Measurements from ENCODE around the gene PSAP.

PSAP gene

GRCh38 chr10:71778071-71778825 lies 72.8 kb downstream of the PSAP start:
- no peak for DNase-seq
- TF ChIP-seq POLR2A (IDR thresholded peaks at IDR 0.05; ENCODE audit: low read length): no peak
- TF ChIP-seq GATA1 (IDR thresholded peaks at IDR 0.05; ENCODE audit: low read depth, low read length): no peak

DNA sequence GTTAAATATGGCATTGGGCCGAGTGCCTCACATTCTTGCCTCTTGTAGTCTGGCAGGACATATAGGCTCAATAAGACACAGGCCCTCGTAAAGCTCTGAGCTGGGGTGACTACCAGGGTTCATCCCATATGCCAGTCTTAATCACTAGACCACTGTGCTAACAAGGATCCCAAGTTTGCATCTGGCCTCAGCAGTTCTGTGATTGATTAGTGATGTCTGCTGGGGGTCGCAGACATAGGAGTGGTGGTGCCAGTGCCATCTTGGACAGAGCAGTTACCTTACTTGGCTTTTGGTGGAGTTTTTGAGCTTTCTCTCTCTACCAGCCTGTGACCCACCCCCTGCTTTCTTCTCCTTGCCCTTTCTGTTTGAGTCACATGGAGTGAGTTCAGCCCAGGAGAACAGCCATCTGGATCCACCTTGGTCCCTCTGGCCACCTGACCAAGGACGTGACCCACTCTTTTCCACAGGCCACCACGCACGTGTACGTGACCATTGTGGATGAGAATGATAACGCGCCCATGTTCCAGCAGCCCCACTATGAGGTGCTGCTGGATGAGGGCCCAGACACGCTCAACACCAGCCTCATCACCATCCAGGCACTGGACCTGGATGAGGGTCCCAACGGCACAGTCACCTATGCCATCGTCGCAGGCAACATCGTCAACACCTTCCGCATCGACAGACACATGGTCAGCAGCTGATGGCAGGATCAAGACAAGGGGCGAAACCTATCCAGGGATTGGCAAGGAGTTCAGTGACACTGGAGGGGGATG lies 73.7 kb downstream of the PSAP start:
- DNase-seq: peak; percentile 12 to 36
- no peak for TF ChIP-seq POLR2A (IDR thresholded peaks at IDR 0.05; ENCODE audit: low read length)
- TF ChIP-seq GATA1 (IDR thresholded peaks at IDR 0.05; ENCODE audit: low read depth, low read length): no peak

GRCh38 chr10:71776481-71776925 lies 74.5 kb downstream of the PSAP start:
- DNase-seq: no peak

DNA sequence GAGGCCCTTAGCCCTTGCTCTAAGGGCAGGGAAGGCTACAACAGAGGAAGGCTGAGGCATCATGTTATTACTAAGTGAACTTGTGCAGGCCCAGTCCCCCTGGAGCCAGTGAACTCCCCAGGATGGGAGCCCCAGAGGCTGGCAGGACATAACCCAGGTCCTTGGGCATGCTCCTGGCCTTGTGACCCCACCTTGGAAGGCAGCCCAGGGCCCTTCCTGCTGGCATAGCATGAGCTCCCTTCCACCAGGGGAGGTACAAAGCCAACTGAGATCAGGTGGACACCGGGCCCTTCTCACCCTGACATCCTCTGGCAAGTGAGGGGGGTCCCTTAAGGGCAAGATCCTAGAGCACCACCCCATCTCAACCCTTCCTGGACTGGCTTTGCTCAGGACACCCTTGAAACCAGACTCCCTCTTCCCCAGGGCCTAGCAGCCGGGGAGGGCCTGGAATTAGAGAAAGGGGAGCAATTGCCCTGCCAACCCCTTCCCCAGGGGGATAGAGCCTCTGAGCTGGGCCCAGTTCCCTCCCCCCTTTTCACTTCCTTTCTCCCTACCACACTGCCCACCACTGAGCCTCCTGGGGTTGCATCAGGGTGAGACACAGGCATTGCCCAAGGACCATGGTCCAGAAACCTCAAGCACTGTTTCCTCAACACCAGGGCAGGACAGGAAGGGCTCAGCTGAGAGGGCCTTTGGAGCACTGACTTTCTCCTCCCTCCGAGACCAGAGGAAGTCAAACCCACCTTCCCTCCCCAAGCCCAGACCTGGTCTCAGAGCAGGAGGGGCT lies 75.9 kb downstream of the PSAP start:
- TF ChIP-seq POLR2A (IDR thresholded peaks at IDR 0.05; ENCODE audit: low read length) (no peak), GATA1 (IDR thresholded peaks at IDR 0.05; ENCODE audit: low read depth, low read length) (no peak)
- DNase-seq: no peak

More at GRCh38 chr10:71776481-71776925, 74.5 kb downstream of the PSAP start:
- TF ChIP-seq GATA1 (IDR thresholded peaks at IDR 0.05; ENCODE audit: low read depth, low read length): no peak
- TF ChIP-seq POLR2A (IDR thresholded peaks at IDR 0.05; ENCODE audit: low read length): no peak

GRCh38 chr10:71773221-71773971 lies 77.7 kb downstream of the PSAP start, which contains the start of gene VSIR:
VSIR (minus strand) TSS chr10:71773520; CDS start chr10:71773439, 81 bp downstream.
- peak; percentile 91 to 96 for DNase-seq
- TF ChIP-seq GATA1 (IDR thresholded peaks at IDR 0.05; ENCODE audit: low read depth, low read length) (no peak), POLR2A (IDR thresholded peaks at IDR 0.05; ENCODE audit: low read length) (peak; percentile 76)

- peak; percentile 41 to 54 for DNase-seq
- TF ChIP-seq POLR2A (IDR thresholded peaks at IDR 0.05; ENCODE audit: low read length) (no peak), GATA1 (IDR thresholded peaks at IDR 0.05; ENCODE audit: low read depth, low read length) (no peak)
These were observed 78.2 kb downstream of the PSAP start for GRCh38 chr10:71772832-71773220.

DNA sequence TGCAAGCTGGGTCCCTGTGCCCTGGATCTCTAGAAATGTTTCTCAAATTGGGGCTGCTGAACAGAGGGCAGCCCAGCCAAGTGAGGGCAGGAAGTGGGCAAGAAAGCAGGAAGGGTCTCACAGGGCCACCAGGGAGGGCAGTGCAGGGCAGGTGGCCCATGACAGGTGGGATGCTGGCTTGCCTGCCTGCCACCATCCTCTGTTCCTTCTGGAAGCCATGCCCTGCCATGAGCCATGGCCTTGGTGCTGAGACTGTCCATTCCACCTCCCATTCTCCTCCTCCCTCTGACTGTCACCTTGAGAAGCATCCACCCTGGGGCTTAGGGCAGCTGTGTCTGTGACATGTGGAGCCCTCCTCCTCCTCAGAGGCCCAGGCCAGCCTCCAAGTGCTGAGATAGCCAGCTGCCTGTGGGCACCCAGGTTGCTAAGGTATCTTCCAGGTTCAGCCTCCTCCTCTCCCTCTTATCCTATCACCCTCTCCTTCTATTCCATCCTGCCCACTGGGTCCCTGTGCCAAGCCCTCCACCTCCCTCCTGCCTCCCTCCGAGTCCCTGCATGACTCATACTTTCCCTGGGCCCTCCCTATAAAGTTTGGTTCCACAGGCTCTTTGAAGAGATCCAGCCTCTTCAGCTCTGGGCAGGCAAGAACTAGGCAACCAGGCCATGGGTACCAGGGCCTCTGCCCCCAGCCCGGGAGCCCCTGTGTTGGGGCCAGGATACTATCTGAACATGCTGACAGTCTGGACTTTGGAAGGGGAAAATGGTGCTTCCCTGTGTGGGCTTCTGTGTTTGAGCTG lies 79.0 kb downstream of the PSAP start:
- DNase-seq: peak; percentile 81 to 86
- peak; percentile 29 for TF ChIP-seq POLR2A (IDR thresholded peaks at IDR 0.05; ENCODE audit: low read length)
- TF ChIP-seq GATA1 (IDR thresholded peaks at IDR 0.05; ENCODE audit: low read depth, low read length): no peak

DNA sequence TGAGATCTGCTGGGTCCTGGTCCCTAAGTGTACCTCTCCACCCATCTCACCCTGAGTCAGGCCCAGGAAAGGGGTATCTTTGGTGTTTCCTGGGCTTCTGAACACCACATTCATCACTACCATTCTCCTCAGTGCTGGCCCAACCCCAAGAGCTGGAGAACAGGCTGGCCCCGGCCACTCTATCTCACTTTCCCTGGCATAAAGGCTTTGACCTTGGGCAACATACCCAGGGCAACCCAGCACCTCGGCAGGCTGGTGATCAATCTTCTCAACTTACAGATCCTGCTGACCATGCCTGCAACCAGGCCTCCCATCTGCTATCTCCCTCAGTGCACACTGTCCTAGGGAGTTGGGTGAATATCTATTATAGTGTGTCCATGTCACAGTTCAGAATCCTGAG lies 79.8 kb downstream of the PSAP start:
- DNase-seq: peak; percentile 41 to 65
- TF ChIP-seq GATA1 (IDR thresholded peaks at IDR 0.05; ENCODE audit: low read depth, low read length): no peak
- no peak for TF ChIP-seq POLR2A (IDR thresholded peaks at IDR 0.05; ENCODE audit: low read length)

DNA sequence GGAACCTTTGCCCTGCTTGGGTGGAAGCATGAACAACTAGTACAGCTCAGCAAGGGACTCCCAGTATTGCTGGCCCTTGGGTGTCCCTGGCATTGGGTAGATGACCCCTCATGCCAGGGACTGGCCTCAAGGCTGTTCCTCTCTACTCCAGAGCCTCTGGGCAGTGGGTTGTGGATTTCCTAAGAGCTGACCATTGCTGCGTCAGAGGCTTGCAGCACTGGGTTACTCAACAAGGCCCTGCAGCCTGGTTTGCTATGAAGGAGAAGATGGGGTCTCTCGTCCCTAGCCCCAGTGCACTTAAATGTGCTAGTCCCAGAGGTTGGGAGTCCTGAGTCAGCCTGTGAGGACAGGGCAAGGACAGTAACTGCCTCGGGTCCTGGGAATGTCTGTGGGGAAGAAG lies 80.3 kb downstream of the PSAP start:
- no peak for DNase-seq
- TF ChIP-seq GATA1 (IDR thresholded peaks at IDR 0.05; ENCODE audit: low read depth, low read length) (no peak), POLR2A (IDR thresholded peaks at IDR 0.05; ENCODE audit: low read length) (no peak)

- no peak for TF ChIP-seq GATA1 (IDR thresholded peaks at IDR 0.05; ENCODE audit: low read depth, low read length)
- peak in 1 of 2 experiments; percentile 30 for DNase-seq
These were observed 80.8 kb downstream of the PSAP start for GRCh38 chr10:71770255-71770654.

GRCh38 chr10:71769279-71769823 lies 81.7 kb downstream of the PSAP start:
- TF ChIP-seq GATA1 (IDR thresholded peaks at IDR 0.05; ENCODE audit: low read depth, low read length) (no peak), POLR2A (IDR thresholded peaks at IDR 0.05; ENCODE audit: low read length) (no peak)
- peak in 1 of 2 experiments; percentile 78 for DNase-seq

- DNase-seq: no peak
- TF ChIP-seq POLR2A (IDR thresholded peaks at IDR 0.05; ENCODE audit: low read length) (no peak), GATA1 (IDR thresholded peaks at IDR 0.05; ENCODE audit: low read depth, low read length) (no peak)
These were observed 83.5 kb downstream of the PSAP start for GRCh38 chr10:71767420-71768035.
